K562 (cell line): ENCODE measurements around the gene ELAC1. TPM values are rescaled to one million over a fixed set of nuclear protein-coding genes. Genes with fewer than 3 reads are reported as not detected.

Source experiments
- ARID1B ChIP-seq: fragments of 450-650 bp; IDR thresholded peaks from 2 replicates; pipeline ENCODE4 v1.6.1; 2016; ENCODE audit warnings: antibody characterized with exemption, mild to moderate bottlenecking, inconsistent platforms
- BRF1 ChIP-seq: IDR thresholded peaks from 3 replicates; pipeline ENCODE4 v1.6.1; 2011; ENCODE audit warnings: borderline replicate concordance, mild to moderate bottlenecking; ENCODE audit not compliant: insufficient read length; ENCODE audit errors: extremely low read depth
- DPF2 ChIP-seq: fragments of 450-650 bp; IDR thresholded peaks from 2 replicates; pipeline ENCODE4 v1.6.1; 2016
- HMGN3 ChIP-seq: IDR thresholded peaks from 2 replicates; pipeline ENCODE4 v1.6.1; 2011; ENCODE audit warnings: borderline replicate concordance, low read depth, mild to moderate bottlenecking, mixed read lengths, low read length; ENCODE audit not compliant: insufficient read length; ENCODE audit errors: extremely low read depth
- MAFG ChIP-seq: fragments of 450-650 bp; conservative IDR thresholded peaks from 2 replicates; pipeline ENCODE4 v1.6.1; 2016; ENCODE audit warnings: missing genetic modification characterization, missing compliant biosample characterization
- NCOA4 ChIP-seq: fragments of 450-650 bp; IDR thresholded peaks from 2 replicates; pipeline ENCODE4 v1.6.1; 2018; ENCODE audit warnings: mild to moderate bottlenecking; ENCODE audit not compliant: partially characterized antibody
- NFE2L1 ChIP-seq: fragments of 450-650 bp; IDR thresholded peaks from 2 replicates; pipeline ENCODE4 v1.6.1; 2016; ENCODE audit warnings: missing genetic modification characterization, low read depth, mild to moderate bottlenecking, missing compliant biosample characterization, moderate library complexity, borderline replicate concordance
- NFYB ChIP-seq: IDR thresholded peaks from 2 replicates; pipeline ENCODE4 v1.6.1; 2011; ENCODE audit warnings: mild to moderate bottlenecking, moderate library complexity; ENCODE audit not compliant: insufficient read length; ENCODE audit errors: extremely low read depth
- PHF20 ChIP-seq: fragments of 450-650 bp; IDR thresholded peaks from 2 replicates; pipeline ENCODE4 v1.6.1; 2018; ENCODE audit not compliant: partially characterized antibody
- RB1 ChIP-seq: fragments of 450-650 bp; IDR thresholded peaks from 2 replicates; pipeline ENCODE4 v1.6.1; 2017; ENCODE audit warnings: low read depth, mild to moderate bottlenecking
- SMARCA4 ChIP-seq: fragments of 450-650 bp; IDR thresholded peaks from 2 replicates; pipeline ENCODE4 v1.6.1; 2016
- TEAD2 ChIP-seq: fragments of 450-650 bp; IDR thresholded peaks from 2 replicates; pipeline ENCODE4 v1.6.1; 2016; ENCODE audit warnings: missing genetic modification characterization, control low read depth, missing compliant biosample characterization
- ZNF134 ChIP-seq: fragments of 250-450 bp; sonication (Bioruptor Pico); conservative IDR thresholded peaks from 2 replicates; pipeline ENCODE4 v1.4.0; 2020
- ZNF311 ChIP-seq: fragments of 250-450 bp; sonication (Bioruptor Pico); IDR thresholded peaks from 2 replicates; pipeline ENCODE4 v1.4.0; 2020; ENCODE audit warnings: mild to moderate bottlenecking, moderate library complexity
- ZNF507 ChIP-seq: conservative IDR thresholded peaks from 2 replicates; pipeline ENCODE4 v1.6.1; 2017; ENCODE audit warnings: missing genetic modification characterization, missing compliant biosample characterization
- ZNF592 ChIP-seq: fragments of 450-650 bp; IDR thresholded peaks from 2 replicates; pipeline ENCODE4 v1.6.1; 2017; ENCODE audit warnings: antibody characterized with exemption, mild to moderate bottlenecking
- polyA plus RNA-seq, 8 experiments: library from polyadenylated mRNA; depleted of rRNA in 4 of 8; stranded (reverse) in 5 of 8; unstranded in 3 of 8; fragments of >200 nt; fragmentation: Nextera tagmentation in 2 of 8; fragmentation: Illumina TruSeq in 1 of 8; extraction: Ambion mirVana in 2 of 8; extraction: Trizol in 1 of 8; gene quantifications; 2 replicates each; pipeline versions ENCODE4 v1.2.1 to v1.2.3, GENCODE V29; 2011 to 2014; ENCODE audit warnings: inconsistent platforms in 1 of 8, missing spikeins in 1 of 8
- total RNA-seq, 7 experiments: library from RNA; depleted of rRNA in 6 of 7; stranded (reverse); fragments of >200 nt in 6 of 7; fragmentation: Illumina TruSeq in 2 of 7; extraction: Trizol in 2 of 7; gene quantifications; 2 replicates each; pipeline versions ENCODE4 v1.2.1 to v1.2.3, GENCODE V29; 2011 to 2021; ENCODE audit warnings: low replicate concordance in 1 of 7
- TF ChIP-seq, protein P1 (sequence below): fragments of 250-450 bp; sonication (Bioruptor Pico); IDR thresholded peaks from 2 replicates; pipeline ENCODE4 v1.6.1; 2021; ENCODE audit warnings: mild to moderate bottlenecking

ELAC1 gene
- total and polyA plus RNA-seq, 9 of the 15 experiments (the other 6 are each of a cell fraction or from before 2014, with no cell fraction given): 3.7 to 7.7 (median 4.9) TPM

- TF ChIP-seq ZNF592 (peak; percentile 50; the same call in 1 of the 2 replicates), TEAD2 (tag) (no peak), NCOA4 (no peak), ARID1B (0 out of 2 replicates have a peak, but pooled peaks have one; percentile 37), ZNF134 (CRISPR knock-in tag) (no peak), SMARCA4 (peak; percentile 33; the same call in 1 of the 2 replicates), NFYB (no peak), PHF20 (no peak), ZNF311 (CRISPR knock-in tag) (no peak), MAFG (tag) (peak; percentile 87), HMGN3 (no peak), ZNF507 (tag) (no peak), BRF1 (no peak), DPF2 (peak; percentile 14; the same call in 1 of the 2 replicates), NFE2L1 (tag) (peak; percentile 63), RB1 (no peak)
- TF ChIP-seq, protein P1, sequence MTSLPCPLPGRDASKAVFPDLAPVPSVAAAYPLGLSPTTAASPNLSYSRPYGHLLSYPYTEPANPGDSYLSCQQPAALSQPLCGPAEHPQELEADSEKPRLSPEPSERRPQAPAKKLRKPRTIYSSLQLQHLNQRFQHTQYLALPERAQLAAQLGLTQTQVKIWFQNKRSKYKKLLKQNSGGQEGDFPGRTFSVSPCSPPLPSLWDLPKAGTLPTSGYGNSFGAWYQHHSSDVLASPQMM (CRISPR knock-in tag): no peak
Measured at GRCh38 chr18:50953822-50954221, 14.0 kb upstream of the ELAC1 start (continued).
